Activated CD8-positive, alpha-beta memory T cell treated with anti-CD3 and anti-CD28 coated beads, Interleukin-2, amount 50 U/mL, for 48 hours (primary cell): ENCODE results near the gene C6orf120.
"Not testable (repeated sequence)": the region's sequence is repeated elsewhere in the genome, so short reads cannot be mapped to it uniquely, and the experiment has no call there.

Experiments
- DNase-seq: peaks from one replicate; pipeline ENCODE4 v3.0.0-alpha.2; 2020

Gene C6orf120

DNA sequence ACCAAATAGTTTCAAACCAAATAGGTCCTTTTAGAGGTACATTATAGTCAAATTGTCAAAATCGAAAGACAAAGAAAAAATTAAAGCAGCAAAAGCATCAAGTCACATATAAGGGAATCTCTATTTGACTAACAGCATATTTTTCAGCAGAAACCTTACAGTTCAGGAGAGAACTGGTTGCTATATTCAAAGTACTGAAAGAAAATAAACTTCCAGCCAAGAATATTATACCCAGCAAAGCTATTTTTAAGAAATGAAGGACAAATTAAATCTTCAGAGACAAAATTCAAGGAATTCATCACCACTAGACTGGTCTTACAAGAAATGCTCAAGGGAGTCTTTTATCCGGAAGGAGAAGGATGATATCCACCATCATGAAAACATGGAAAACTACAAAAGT, 16.1 kb upstream of the C6orf120 start:
- no peak for DNase-seq

DNA sequence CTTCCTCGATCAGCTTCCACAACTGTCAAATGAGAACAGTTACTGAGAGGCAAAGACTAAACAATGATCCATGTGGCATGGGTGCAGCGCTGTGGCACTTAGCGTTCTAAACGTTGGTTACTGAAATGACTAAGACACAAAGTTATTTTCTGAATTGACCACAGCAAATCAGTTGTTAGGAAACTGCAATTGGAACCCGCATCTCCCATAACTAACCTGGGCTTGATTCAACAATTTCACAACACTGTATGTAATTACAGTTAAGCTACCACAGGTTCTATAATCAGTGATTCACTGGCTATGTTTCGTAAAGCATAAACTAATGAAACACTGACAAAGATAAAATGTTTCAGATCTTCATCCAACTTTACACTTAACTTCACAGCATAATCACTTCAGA, 12.6 kb upstream of the C6orf120 start:
- no peak for DNase-seq

DNA sequence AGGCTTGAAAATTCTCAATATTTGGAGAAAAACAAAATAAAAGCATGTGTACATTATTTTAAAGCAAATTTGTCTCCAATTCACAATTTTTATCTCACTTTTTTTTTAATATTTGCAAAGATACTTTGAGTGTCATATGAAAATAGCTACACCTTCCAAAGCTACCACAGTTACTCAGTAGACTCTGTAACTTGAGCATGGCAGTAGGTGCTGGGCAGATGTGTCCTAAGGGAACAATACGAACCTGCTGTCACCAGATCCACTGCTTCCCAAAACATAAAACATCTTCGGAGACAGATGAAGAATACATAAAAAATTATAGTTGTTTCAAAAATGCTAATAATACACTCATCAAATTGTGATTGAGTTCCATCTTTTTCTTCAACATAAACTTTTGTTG, 10.7 kb upstream of the C6orf120 start:
- DNase-seq, result no peak

DNA sequence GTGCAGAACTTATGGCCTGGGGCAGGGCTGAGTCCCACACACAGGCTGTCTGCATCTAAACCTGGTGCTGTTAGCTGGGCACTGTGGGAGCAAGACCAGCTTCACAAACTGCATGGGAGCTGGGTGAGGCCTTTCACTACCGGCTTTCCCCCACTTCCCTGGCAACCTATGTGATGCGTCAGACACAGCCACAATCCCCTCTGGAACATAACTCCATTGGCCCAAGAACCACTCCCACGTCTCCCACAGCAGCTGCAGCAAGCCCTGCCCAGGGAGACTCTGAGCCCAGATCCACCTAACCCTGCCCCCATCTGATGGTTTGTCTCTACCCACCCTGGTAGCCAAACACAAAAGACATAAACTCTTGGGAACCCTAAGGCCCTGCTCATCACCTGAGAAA, 9.4 kb upstream of the C6orf120 start:
- no peak for DNase-seq

DNA sequence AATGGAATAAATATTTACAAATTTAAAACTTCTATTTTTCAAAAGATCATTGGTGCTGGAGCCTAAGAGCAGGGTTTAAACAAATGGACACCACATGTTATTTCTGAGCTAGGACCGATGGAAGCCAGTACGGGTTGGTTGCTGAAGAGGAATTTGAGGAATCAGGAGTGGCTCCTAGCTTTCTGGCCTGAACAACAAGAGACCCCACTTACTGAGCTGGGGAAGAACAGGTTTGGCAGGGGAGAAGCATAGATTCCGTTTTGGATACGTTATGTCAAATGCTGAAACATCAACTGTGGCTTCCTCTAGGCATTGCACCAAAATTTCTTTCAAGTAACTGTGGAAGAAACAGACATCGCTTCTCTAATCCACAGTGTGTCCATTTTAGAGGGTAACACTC, 6.8 kb upstream of the C6orf120 start:
- no peak for DNase-seq

DNA sequence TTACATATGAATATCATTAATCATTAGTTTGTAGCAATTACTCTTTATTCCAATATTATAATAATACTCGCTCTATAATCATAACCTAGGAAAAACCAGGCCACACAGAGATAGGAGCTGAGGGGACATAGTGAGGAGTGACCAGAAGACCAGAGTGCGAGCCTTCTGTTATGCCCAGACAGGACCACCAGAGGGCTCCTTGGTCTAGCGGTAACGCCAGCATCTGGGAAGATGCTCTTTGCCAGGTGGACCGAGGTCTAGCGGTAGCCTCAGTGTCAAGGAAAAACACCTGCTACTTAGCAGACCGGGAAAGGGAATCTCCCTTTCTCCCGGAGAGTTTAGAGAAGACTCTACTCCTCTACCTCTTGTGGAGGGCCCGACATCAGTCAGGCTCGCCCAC, 4.8 kb upstream of the C6orf120 start:
- DNase-seq, result not testable (repeated sequence)

DNA sequence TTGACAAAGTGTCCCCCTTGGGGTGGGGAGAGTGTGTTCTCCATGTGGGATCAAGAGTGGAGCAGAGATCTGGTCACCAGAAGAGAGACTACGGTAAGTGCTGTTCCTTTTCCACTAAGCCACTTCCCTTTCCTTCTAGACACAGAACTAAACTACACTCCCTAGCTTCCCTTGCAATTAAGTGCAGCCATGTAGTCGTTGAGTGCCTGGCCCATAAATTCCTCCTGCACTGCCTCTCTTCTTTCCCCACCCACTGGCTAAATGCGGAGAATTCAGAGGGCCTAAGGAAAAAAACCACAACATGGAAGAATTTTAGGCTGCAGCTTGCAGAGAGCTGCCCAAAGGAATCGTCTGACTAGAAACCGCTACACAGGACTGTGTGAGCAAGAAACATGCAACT, 1.6 kb upstream of the C6orf120 start:
- DNase-seq, result no peak

DNA sequence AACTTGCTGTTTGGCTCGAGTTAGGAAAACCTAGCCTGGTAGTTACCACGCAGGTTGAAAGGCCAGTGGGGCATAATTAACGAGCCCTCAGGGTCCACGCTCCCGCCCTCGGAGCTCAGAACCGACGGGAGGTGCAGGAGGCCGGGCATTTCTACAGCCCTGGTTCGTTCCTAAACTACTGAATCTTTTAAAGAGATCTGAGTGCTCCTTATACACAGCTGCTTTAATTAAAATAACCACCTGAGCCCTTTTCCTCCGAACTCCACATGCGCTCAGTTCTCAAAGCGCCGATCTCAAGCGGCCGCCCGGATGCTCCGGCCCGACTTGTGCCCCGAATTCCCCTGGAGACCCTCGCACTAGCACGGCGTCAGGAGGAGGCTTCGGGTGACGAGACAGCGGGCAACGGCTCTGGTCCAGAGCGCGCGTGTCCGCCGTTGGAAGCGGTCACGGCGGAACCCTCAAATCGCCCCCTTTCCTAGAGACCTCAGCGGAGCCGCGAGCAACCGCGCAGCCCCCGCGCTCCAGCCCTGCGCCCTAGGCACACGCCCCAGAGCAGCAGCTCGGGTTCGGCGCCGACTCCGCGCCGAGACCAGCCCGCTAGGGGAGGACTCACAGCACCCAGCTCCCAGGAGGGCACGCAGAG, 494 bp upstream of the C6orf120 start:
- DNase-seq, result no peak

DNA sequence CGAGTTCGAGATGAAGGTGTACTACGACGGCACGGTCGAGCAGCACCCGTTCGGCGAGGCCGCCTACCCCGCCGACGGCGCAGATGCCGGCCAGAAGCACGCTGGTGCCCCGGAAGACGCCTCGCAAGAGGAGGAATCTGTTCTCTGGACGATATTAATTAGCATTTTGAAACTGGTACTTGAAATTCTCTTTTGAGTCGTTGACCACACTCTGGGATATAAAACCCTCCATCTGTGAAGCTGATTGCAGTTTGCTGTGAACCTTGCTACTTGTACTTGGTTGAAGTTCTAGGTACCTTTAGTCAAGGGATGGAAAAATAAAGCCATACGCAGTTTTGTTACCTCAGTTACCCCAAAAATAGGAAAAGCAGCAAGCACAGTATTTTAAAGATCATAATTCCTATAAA, 917 bp downstream of the C6orf120 start:
- no peak for DNase-seq

DNA sequence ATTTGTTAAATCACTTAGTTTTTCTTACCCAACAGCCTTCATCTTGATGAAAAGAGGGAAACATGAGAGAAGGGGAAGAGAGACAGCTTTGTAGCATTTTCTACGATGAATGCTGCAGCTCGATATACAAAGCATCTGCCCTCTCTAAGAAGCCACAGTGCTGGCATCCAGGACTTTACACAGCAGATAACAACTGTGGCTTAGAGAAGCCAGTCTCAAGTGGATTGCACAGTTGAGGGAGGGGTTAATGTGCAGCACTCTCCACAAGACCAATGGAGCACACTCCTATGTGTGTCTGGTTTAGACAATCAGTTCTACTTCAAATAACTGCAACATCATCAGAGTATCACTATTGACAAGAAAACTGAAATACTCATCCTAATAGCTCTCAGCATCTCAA, 5.8 kb downstream of the C6orf120 start:
- no peak for DNase-seq

DNA sequence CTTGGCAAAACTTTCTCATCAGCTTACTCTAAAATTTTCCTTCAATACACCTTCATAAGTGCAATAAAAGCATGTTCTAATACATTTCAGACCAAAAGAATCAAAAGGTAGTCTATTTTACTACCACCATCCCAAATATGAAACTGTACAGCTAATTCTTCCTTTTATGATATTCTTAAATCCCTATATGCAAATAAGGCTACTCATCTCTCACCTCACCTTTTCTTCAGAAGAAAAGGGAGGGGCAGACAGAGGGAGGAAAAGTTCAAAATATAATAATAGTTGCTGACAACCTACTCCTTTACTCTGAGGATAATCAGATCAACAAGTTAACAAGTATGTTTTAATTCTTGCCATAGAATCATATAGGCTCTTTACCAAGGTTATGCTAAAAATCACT, 7.4 kb downstream of the C6orf120 start:
- no peak for DNase-seq

DNA sequence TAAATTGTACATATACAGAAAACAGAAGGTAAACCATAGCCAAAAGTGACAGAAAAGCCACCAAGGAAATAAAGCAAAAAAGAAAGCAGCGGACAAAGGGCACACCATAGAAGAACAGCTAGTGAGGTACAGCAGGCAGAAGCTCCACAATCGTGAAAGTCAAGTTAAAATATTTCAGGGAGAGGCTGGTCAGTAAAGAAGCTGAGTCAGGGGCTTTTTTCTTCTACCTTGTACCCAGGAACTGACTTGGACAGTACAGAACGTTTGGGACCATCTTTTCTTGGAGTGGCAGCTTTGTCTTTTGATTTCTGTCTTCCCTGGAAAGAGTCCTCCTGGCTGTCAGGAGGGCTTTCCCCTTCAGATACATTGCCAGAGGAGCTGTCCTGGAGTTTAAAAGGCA, 8.1 kb downstream of the C6orf120 start:
- no peak for DNase-seq

DNA sequence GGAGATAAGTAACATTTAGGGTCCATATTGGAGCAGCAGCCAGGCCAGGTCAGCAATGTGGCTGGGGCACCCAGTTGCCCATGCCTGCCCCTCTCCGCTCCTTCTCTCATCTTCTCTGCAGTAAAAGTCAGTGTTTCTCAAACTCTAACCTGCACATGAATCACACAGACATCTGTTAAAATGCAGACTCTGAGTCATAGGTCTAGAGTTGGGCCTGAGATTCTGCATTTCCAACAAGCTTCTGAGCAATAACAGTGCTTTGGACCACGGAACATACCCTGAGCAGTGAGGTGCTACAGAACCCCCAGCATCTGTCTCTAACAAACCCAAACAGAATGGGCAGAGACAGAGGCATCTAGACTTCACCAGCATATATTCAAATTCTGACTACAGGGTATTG, 12.3 kb downstream of the C6orf120 start:
- DNase-seq, result no peak

DNA sequence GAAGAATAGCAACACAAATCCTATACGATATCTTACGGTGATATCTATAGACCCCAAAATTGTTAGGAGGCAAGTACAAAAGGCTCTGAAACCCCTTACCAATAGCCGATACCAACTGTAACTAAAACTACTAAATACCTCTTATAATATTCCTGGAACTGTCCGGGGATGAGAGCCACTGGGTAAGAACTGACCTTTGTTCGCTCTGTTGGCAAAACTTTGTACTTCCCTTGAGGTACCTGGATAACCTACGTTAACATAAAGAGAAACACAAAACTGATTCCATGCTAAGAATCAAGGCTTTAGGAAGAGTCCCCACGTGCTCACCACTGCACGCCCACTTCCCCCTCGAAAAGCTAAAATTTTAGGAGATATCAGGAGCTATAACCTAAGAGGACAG, 12.7 kb downstream of the C6orf120 start:
- no peak for DNase-seq

DNA sequence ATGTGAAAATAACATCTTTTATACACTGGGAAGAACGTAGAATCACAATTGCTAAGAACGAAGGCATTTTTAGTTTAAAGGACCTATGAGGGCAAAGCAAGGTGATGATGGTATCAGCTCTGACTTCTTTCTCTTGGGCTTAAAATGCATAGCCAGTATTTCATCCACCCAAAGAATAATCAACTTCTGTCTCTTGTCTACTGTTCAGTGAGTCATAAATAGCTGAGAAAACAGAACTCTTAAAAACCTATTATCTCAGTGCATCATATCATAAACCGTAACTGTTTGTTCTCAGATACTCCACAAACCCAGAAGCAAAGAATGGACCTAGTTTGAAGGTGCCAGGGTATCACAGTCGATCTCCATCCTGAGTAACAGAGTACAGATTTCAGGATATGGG, 17.2 kb downstream of the C6orf120 start:
- no peak for DNase-seq

DNA sequence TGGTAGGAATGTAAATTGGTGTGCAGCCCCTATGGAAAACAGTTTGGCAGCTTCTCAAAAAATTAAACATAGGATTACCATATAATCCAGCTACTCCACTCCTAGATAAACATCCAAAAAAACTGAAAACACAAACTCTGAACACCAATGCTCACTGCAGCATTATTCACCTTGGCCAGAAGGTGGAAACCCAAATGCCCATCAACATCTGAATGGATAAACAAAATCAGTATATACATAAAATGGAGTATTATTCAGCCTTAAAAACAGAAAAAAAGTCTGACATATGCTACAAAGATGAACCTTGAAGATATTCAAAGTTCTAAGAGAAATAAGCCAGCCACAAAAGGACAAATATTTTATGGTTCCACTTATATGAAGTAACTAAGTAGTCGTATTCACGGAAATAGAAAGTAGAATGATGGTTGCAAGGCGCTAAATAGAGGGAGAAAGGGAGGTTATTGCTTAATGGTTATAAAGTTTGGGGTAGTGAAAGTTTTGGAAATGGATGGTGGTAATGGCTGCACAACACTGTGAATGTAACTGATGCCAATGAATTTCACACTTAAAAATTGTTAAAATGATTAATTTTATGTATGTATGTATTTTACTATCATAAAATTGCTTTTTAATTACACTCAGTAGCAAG, 18.4 kb downstream of the C6orf120 start:
- DNase-seq, result no peak

DNA sequence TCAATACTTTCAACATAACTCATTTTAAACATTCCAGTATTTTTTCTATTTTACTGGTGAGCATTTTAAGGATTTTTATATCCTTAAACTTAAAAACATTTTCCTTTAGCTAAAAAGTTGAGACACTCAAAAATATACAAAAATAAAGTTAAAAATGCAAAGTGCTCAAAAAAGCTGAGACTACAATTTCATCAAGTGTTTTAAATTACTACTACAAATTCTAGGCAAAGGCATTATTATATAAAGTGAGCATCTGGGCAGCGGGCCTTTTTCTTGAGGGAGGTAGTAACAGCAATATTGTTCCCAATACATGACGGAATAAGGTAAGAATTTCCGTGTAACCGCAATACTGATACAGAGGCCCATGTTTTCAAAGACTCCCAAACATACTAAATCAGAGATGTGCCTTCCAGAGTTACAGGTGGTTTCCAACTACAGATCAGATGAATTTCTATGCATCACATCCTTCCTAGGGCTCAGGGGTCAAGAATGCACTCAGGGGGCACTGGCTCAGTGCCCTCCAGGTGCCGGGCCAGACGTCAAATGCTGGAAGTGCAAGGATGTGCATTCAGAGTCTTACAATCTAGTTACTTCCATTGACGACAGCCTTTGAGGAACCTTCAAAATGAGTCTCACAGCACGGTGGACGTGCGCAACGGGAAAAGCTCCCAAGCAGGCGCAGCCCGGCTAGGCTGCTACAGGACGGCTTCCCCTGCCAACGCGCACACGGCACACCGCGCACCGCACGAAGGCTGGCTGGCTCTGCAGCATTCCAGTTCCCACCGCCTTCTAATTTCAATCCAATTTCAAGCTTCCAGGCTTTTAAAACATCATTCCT, 20.7 kb downstream of the C6orf120 start:
- DNase-seq, result peak; percentile 65

DNA sequence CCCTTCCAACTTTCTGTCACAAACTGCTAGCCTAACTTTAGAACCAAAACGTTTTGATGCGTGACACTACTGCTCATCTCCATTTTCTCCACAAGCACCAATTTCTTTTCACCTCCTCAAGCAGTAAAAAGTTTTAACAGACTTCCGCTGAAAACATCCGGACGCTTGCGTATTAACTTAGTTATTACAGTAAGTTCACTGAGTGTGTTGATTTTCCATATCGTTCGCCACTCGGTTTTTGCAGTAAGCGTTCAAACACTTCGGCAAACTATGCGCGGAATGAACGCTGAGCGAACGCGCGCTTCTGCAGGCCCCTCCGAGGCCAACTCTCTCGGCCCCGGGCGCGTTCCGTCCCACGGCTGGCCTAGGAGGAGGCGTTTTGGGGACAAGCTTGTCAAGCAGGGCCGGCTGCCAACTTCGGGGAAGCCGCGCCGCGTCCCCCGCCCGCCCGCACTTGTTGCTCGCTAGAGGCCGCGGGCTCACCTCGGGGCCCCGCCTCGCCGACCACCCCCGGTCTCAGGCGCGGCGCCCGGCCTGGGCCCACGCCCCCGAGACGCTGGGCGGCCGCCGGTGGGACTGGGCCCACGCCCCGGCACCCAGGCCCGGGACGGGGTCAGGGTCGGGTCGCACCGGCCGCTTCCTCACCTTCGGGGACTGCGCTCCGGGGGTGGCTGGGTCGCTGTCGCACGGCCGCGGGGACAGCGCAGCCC, 21.4 kb downstream of the C6orf120 start:
- DNase-seq, result peak; percentile 84

DNA sequence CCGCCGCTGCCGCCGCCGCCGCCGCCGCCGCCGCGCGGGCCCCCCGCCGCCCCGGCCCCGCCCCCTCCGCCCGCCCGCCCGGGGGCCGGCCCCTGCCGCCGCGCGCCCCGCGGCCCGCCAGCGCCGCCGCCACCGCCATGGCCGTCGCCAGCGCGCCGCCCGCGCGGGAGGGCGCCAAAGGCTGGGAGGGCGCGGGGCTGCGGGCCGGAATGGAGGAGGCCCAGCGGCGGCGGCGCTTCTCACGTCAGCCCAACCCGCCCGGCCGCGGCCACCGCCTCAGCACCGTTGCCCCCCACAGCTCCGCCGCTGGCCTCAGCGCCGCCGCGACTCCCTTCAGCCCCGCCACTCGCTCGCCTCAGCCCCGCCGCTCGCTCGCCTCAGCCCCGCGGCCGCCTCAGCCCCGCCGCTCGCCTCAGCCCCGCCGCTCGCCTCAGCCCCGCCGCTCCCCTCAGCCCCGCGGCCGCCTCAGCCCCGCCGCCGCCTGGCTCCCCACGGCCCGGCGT, 22.1 kb downstream of the C6orf120 start:
- DNase-seq, result peak; percentile 69

DNA sequence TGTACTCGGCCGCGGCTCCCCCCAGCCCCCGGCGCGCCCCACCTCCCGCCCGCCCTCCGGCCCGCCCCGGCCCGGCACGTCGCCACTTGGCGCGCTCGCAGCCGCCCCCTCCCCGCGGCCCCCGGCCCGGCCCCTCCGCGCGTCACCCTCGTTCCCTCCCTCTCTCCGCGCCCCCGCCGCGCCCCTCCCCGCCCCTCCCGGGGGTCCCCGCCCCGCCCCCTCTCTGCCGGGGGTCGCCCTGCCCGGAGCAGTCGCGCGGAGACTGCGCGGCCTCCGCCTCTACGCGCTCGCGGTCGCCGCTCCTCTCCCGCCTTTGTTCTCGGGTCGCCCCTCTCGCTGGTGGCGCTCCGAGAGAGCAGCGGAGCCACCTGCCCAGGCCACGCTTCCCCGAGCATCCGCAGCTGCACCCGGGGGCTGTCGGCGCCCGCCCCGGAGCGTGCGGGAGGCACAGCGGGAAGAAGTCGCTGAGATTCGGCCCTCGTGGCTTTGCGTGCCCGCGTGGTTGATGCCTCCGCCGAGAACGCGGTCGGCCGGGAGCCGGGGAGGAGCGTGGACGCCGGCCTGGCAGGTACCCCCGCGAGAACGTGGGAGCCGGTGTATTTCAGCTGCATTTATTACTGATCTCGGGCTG, 22.7 kb downstream of the C6orf120 start, which contains the start of gene PHF10:
Gene PHF10, minus strand, starts transcription at position 7 of the 631 bp plus-strand sequence. CDS start 569 bp downstream, outside the sequence.
- peak; percentile 83 for DNase-seq

DNA sequence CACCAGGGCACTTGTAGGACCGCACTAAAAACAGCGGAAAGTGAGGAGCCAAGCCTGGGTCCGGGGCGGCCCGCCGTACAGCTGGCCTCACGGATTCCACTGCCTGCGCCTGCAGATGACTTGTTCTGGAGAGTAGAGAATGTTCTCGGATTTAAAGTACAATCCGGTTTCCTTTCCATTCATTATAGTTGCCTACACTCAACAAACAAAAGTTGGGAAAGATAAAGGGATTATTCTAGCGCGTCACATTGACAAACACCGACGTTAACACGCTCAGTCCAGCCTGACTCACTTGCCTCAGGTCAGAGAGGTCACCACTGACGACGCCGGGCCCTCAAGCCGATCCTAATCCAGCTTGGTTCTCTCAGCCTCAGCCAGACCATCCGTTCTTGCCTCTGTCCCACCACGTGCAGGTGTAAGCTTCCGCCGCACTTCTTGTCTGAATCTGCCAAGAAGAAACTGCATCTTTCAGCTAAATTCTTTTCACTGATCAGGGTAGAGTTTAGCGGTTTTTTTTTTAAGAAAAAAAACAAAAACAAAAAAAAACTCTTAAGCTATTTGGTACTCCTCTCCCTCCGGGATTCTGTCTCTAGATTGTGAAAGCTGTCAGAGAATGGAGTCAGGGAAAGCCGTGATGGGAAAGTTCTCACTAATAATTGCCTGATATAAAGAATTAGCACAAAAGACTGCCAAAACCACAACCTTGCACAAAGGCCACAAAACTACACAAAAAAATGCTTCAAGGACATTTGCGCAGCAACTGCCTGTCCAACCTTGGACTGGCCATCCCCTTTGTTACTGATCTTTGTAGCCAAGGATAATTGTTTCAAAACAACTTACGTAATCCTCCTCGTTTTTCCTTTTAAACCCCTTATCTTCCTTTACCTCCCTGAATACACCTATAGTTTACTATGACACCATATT, 23.5 kb downstream of the C6orf120 start:
- peak; percentile 66 for DNase-seq

DNA sequence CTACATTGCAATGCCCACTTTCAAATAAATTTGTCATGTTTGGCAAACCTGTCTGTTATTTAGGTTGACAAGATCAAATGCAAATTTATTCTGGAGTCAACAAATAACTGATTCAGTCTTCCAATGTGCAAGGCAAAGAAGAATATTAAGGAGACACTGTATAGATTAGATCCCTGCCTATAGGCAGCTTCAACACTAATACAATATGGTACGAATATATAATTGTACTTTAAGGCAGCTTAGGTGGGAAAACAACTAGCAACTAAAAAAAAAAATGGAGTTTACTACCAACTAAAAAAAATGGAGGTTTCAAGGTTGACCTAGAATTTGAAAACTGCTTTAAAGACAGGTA, 24.1 kb downstream of the C6orf120 start:
- no peak for DNase-seq
